Vagina (tissue), 2 donors: ENCODE measurements around the gene MIXL1. TPM values are rescaled to one million over a fixed set of nuclear protein-coding genes. Genes with fewer than 3 reads are reported as not detected.

Experiments used
- DNase-seq, 2 donors: peaks; one replicate each; pipeline ENCODE4 v3.0.0-alpha.2; 2017; ENCODE audit errors: extremely low spot score in 2 of 2
- H3K27ac ChIP-seq: fragments of 200-600 bp; sonication (generic); one replicate; pipeline ENCODE4 v1.5.1; 2019
- H3K27me3 ChIP-seq: fragments of 200-600 bp; sonication (generic); one replicate; pipeline ENCODE4 v1.5.1; 2019
- H3K36me3 ChIP-seq, 2 donors: fragments of 200-600 bp; sonication (generic); one replicate each; pipeline ENCODE4 v1.5.1; 2017 to 2019
- H3K4me1 ChIP-seq: fragments of 200-600 bp; sonication (generic); one replicate; pipeline ENCODE4 v1.5.1; 2019
- H3K4me3 ChIP-seq, 2 donors: fragments of 200-600 bp; sonication (generic); 1 replicate in 1 of 2; 2 replicates in 1 of 2; pipeline ENCODE4 v1.5.1; 2016 to 2019
- H3K9me3 ChIP-seq: fragments of 200-600 bp; sonication (generic); one replicate; pipeline ENCODE4 v1.5.1; 2019
- CTCF ChIP-seq, 3 experiments: fragments of 450-650 bp in 2 of 3; fragments of 200-600 bp in 1 of 3; sonication (generic) in 1 of 3; IDR thresholded peaks; one replicate each; pipeline ENCODE4 v1.5.1; 2017 to 2019; ENCODE audit warnings: antibody characterized with exemption in 3 of 3, mild to moderate bottlenecking in 2 of 3, moderate library complexity in 2 of 3
- POLR2A ChIP-seq, 2 donors: fragments of 450-650 bp; IDR thresholded peaks; one replicate each; pipeline ENCODE4 v1.6.1; 2017; ENCODE audit warnings: antibody characterized with exemption in 2 of 2, mild to moderate bottlenecking in 2 of 2, moderate library complexity in 2 of 2
- POLR2AphosphoS5 ChIP-seq, 2 donors: sonication (generic); formaldehyde crosslinking; IDR thresholded peaks; one replicate each; pipeline ENCODE4 v1.9.0; 2017; ENCODE audit warnings: antibody characterized with exemption in 2 of 2, mild to moderate bottlenecking in 2 of 2, low read depth in 1 of 2; ENCODE audit not compliant: insufficient read depth in 1 of 2
- intact Hi-C: fragments of 100-400 bp; cut with DNase I; formaldehyde crosslinking; loops from one replicate; pipeline ENCODE4 v1.15.1; 2023
- total RNA-seq: library from RNA; depleted of rRNA; stranded (reverse); fragments of >200 nt; gene quantifications from one replicate; pipeline ENCODE4 v1.2.3, GENCODE V29; 2016

MIXL1 gene
- total RNA-seq: not detected

GRCh38 chr1:226223157-226223785, at the start of gene MIXL1:
TSS of gene MIXL1 (plus strand) at chr1:226223664. CDS start at chr1:226223682, 18 bp downstream.
- no peaks in the 10 kb centered on the region for H3K4me1 ChIP-seq
- no peak within 1 kb of the TSS for H3K27ac ChIP-seq
- TF ChIP-seq CTCF (IDR thresholded peaks at IDR 0.05): no peak
- no peak for TF ChIP-seq POLR2AphosphoS5 (IDR thresholded peaks at IDR 0.05; ENCODE audit: insufficient read depth in 1 of 2, low read depth in 1 of 2)
- no peak for TF ChIP-seq POLR2A (IDR thresholded peaks at IDR 0.05)
- intact Hi-C loops: no loop called here
- no peak for DNase-seq
- no peaks in the 10 kb centered on the region for H3K27me3 ChIP-seq
- H3K36me3 ChIP-seq: no peaks in the 10 kb centered on the region
- no peaks in the 10 kb centered on the region for H3K9me3 ChIP-seq
- H3K4me3 ChIP-seq: peak within 1 kb of the TSS; percentile 36 to 55

- Histone ChIP-seq H3K27me3 (no peaks in the 10 kb centered on the region), H3K36me3 (peaks cover 0 to 7% of the 10 kb centered on the region in 2 donors), H3K4me1 (peaks cover 29% of the 10 kb centered on the region), H3K9me3 (no peaks in the 10 kb centered on the region), H3K27ac (no peak overlapping the region), H3K4me3 (no peak overlapping the region)
- no peak for TF ChIP-seq POLR2AphosphoS5 (IDR thresholded peaks at IDR 0.05; ENCODE audit: insufficient read depth in 1 of 2, low read depth in 1 of 2)
- no peak for TF ChIP-seq POLR2A (IDR thresholded peaks at IDR 0.05)
- no peak for TF ChIP-seq CTCF (IDR thresholded peaks at IDR 0.05)
- intact Hi-C loops: no loop called here
- DNase-seq: no peak
Measured at GRCh38 chr1:226176870-226177269, 46.6 kb upstream of the MIXL1 start.

- Histone ChIP-seq H3K36me3 (no peaks in the 10 kb centered on the region), H3K27ac (peak overlapping the region; percentile 51), H3K27me3 (no peaks in the 10 kb centered on the region), H3K4me3 (no peak overlapping the region), H3K4me1 (peaks cover 58% of the 10 kb centered on the region), H3K9me3 (no peaks in the 10 kb centered on the region)
- TF ChIP-seq POLR2A (IDR thresholded peaks at IDR 0.05) (no peak), POLR2AphosphoS5 (IDR thresholded peaks at IDR 0.05; ENCODE audit: insufficient read depth in 1 of 2, low read depth in 1 of 2) (peak in 1 of 2 donors; percentile 32), CTCF (IDR thresholded peaks at IDR 0.05) (no peak)
- DNase-seq: no peak
- intact Hi-C loops: loop anchor here (10.0 kb wide), 1 partner anchor 117 kb away; the partner anchor contains the start of gene H3-3A
Measured at GRCh38 chr1:226181996-226182714, 41.3 kb upstream of the MIXL1 start.

- Histone ChIP-seq H3K27ac (peak overlapping the region; percentile 96), H3K4me3 (peak overlapping the region; percentile 88 to 94), H3K36me3 (no peaks in the 10 kb centered on the region), H3K4me1 (peaks cover 58% of the 10 kb centered on the region), H3K27me3 (no peaks in the 10 kb centered on the region), H3K9me3 (no peaks in the 10 kb centered on the region)
- TF ChIP-seq CTCF (IDR thresholded peaks at IDR 0.05): no peak
- no peak for TF ChIP-seq POLR2A (IDR thresholded peaks at IDR 0.05)
- no peak for TF ChIP-seq POLR2AphosphoS5 (IDR thresholded peaks at IDR 0.05; ENCODE audit: insufficient read depth in 1 of 2, low read depth in 1 of 2)
- intact Hi-C loops: loop anchor here (10.0 kb wide), 1 partner anchor 121 kb away; the partner anchor contains the start of gene H3-3A
- no peak for DNase-seq
Measured at GRCh38 chr1:226185141-226186036, 38.1 kb upstream of the MIXL1 start.
